ENCODE data around the gene PODN.

PODN gene

DNA sequence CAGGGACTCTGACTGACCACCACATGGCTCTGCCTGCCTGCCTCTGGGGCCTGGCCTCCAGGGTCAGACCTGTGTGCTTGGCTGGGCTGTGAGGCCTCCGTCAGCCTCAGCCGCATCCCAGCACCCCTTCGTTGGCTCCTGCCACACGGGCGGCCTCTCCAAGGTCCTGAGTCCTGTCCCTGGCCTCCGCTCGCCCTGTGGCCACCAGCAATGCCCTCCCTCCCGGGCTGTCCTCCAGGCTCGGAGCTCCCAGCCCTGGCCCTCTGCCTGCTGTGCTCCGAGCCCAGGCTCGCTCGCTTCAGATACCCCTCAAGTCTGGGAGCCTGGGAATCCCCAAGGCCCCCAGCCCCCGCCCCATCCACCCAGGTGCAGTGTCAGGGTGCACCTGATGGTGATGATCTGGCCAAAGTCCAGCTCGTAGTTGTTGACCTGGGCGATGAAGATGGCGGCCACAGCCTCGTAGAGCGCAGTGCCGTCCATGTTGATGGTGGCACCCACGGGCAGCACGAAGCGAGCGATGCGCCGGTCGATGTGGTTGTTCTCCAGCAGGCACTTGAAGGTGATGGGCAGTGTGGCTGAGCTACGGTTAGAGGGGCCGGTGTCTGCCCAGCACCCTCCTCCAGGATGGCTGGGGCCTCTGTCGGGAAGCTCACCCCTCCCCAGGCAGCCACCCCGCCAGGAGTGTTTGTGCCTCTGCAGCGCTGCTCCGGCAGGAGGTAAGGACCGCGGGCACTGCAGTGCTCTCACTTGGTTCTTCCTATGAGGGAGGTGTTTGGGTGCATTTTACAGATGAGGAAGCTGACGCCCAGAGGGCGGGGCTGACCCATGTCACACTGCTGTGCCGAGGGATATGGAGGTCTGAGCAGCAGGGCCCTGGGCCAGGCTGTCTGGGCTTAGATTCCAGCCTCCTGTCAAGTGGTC lies 28.5 kb downstream of the PODN start:
- no peak for DNase-seq (ENCODE audit: low spot score)

DNA sequence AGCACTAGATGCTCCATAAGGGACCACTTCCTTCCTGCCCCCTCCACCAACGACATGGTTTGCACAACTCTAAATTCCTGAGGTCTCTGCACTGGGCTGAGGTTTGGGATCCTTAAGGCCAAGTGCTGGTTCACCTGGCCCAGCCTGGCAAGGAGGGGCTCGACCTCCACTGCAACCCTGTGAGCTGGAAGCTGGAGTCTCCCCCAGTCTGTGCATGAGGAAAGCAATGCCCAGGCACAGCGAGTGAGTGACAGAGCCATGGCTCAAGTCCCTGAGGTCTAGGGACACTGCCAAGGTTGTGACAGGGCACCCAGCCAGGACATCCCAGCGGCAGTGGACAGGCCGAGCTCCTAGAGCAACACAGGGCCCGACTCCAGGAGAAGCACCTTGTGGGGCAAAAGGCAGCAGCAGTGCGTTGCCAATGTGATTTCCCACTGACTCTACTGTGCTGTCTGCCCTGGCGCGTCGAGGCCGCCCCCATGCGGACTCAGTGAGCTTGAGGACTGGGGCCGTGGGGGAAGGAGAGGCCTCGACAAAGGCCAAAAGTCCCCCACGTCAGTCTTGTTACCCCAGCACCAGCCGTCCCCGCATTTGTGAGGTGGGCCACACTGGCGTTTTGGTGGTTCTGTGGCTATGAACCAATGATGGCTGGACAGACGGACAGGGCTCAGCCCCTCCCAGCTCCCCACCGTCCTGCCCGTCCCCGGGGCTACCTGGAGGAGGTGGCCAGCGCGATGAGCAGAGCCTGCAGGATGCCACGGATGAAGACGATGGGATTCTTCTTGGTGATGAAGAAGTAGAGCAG lies 30.0 kb downstream of the PODN start:
- DNase-seq (ENCODE audit: low spot score), result peak; percentile 11

DNA sequence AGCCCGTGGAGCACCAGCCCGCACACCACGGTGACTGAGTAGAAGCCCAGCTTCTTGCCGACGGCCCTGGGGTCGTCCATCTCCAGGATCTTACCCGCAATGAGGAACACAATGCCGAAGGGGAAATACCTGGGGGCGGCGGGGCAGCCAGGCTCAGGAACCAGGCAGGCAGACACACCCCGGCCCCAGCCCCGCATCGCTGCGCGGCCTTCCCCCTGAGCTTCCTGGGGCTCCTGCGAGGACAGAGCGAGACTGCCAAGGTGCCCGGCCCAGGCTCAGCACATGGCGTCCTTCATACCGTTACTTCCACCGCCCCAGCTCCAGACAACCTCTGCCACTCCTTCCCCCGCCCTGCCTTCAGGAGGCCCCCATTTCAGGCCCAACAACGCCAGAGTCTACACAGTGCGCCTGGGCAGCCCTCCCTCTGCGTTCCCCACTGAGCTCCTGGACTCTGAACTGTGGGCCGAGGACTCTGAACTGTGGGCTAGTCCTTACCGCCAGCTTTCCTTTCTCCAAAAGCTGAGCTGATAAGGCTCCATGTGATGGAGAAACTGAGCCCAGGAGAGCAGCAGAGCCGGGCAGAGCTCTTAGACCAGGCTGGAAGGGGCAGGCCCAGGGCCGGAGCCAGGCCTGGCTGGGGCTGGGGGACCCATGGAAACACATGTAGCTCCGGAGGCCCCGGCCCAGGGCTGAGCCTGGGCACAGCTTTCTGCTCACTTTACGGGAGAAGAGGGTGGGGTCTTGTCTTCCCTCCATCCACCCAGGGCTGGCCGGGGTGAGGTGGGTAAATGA lies 30.8 kb downstream of the PODN start:
- DNase-seq (ENCODE audit: low spot score), result no peak

DNA sequence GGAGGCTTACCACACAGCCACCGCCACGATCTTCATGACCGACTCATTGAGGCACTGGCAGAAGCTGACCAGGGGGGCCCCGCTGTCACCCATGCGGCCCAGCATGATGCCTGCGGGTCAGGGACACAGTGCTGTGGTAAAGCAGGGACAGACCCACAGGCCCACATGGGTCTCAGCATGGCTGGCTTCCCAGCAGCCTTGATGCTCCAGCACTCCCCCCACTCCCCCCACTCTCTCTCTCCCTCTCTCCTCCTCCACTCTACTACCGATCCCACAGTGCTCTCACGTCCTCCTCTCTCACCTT lies 31.4 kb downstream of the PODN start:
- no peak for DNase-seq (ENCODE audit: low spot score)

DNA sequence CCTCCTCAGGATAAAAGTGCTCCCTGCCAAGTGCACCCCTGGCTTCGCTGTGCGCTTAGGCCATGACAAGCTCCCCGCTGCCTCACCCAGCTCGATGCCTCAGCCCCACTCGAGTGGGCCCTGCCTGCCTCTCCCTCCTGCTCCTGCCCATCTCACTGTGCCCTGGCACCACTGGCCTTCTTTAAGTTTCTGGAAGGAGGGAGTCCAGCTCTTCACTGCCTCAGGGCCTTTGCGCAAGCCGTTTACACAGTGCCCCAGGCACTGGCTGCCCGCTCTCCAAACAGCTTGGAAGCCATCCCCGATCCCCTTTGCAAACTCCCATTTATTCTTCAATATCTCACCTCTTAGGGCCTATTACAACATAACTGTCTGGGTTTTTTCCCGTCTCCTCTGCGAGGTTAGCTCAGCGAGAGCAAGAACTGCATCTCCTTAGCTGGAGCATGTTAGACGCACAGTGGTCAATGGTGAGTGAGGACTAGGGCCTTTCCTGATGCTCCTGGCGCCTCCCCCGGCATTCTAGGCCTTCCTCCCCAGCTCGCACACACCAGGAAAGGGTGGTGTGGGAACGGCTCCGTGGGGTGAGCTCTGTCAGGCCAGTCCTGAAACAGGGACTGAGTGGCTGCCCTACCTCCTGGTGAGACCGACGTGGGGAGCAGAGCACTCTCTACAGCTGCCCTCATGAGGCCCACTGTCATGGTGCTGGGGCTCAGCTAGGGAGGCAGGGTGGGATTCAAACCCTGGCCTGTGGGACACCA lies 31.9 kb downstream of the PODN start:
- DNase-seq (ENCODE audit: low spot score), result no peak

DNA sequence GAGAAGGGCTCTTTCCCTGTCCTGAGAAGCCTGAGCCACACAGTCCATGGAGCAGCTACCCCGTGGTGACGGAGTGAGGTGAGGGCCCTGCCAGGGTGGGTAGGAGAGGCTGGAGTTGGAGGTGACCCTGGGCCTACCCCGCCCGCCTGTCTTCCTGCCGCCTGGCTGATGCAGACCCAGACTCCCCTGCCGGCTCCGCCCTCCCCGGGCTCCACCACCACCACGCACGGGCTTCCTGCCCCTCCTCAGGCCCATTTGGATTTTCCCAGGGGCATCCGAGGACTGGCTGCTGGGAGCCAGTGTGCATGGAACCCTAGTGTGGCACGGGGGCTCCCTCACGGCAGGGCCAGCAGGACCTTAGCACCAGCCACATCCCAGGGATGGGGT lies 32.5 kb downstream of the PODN start:
- no peak for DNase-seq (ENCODE audit: low spot score)

DNA sequence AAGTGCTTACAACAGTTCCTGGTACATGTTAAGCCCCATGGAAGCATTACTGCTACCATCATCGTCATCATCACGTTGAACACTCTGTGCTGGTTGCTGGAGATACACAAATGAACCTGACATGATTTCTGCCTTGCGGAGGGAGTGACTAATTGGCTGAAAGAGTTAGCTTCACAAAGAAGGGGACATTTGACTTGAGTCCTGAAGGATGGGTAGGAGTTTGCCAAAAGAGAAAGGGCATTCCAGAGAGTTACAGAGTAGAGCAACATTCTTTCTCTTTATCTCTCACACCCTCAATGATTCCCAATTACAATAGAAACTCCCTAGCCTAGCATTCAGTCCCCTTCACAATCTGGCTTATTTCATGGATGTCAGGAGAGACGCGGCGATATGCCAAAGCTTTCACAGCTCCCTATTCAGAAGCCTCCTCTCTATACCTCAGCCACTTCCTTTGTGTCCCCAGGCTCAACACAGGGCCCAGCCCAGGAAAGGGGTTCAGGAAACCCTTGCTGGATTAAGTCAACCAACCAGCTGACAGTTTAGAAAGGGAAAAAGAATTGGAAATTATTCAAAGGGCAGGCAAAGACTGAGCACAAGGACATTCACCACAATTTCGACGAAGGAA lies 42.4 kb downstream of the PODN start:
- DNase-seq (ENCODE audit: low spot score), result no peak

DNA sequence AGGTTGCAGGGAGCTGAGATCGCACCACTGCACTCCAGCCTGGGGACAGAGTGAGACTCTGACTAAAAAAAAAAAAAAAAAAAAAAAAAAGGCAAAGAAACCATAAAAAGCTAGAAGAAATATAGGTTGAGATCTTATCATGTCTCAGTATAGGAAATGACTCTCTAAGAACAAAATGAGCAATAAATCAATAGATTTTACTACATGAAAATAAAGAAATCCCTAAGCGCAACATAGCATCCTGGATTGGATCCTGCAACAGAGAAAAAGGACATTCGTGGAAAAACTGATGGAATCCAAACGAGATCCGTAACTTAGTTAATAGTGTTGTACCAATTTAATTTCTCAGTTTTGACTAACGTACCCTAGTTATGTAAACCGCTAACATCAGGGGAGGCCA lies 45.1 kb downstream of the PODN start:
- DNase-seq (ENCODE audit: low spot score), result no peak

DNA sequence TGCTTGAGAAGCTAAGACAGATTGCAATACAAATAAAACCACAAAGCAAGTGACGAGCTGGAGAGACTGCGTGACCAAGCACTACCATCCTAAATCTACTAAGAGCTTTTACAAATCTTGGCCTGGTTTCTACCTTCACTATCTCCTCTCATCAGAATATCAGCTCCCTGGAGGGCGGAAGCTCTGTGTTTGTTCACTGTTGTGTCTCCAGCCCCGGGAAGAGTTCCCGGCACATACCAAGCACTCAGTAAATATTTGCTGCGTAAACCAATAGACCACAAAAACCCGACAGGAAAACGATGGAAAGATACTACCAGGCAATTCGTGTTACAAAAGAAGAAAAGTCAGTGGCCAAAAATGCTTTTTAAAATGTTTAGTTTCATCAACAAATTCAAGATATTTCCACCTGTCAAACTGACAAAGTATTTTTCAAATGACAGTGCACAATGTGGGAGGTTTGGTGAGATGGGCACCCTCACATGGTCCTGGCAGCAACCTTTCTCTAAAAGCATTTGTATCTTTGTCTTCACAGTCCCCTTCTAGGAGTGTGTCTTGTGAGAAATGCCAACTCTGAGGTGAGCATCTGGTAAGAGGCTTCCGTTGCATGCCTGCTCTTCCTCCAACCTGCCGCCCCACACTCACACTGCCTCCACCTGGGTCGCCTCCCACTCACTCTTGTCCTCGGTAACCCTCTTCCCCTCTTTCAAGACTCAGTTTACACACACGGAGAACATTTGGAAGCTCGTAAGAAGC lies 45.7 kb downstream of the PODN start:
- DNase-seq (ENCODE audit: low spot score), result no peak

DNA sequence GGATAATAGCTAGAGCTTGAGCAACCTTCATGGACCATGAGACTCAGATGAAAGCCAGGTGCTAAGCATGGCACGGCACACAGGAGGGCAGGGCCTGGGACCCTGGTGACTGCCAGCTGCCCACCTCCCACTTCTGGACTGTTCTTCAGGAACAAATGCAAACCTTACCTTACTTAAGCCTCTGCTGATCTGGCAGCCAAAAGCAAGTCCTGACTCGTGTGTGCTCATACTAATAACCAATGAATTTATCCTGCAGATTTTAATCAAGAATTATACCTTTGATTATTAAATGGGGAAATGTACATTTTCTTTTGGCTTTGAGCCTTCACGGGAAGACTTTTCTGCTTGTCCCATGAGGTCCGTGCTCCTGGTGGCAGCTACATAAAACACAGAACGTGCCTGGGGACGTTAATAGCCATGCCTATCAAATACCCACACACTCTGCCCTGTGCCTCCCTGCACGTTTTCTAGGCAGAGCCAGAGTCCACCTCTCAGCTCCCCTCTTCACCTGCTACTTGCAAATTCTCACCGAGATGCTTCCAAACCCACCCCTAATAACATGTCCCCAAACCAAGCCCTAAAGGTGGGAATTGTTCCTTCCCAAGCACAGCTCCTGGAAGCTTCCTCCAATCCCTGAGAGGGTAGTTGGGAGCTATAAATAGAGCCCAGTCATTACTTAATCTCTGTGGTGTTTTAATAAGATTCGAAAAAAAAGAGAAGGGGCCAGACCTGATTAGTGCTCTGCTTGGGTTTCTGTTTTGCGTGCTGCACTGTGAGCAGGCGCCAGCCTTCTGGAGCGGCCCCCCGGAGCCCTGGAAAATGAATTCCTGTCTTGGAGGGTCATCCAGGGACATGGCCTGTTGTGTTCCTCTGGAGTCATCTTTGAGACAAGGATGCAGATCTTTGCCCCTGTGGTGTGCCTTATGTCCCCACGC lies 46.9 kb downstream of the PODN start:
- DNase-seq (ENCODE audit: low spot score), result no peak

DNA sequence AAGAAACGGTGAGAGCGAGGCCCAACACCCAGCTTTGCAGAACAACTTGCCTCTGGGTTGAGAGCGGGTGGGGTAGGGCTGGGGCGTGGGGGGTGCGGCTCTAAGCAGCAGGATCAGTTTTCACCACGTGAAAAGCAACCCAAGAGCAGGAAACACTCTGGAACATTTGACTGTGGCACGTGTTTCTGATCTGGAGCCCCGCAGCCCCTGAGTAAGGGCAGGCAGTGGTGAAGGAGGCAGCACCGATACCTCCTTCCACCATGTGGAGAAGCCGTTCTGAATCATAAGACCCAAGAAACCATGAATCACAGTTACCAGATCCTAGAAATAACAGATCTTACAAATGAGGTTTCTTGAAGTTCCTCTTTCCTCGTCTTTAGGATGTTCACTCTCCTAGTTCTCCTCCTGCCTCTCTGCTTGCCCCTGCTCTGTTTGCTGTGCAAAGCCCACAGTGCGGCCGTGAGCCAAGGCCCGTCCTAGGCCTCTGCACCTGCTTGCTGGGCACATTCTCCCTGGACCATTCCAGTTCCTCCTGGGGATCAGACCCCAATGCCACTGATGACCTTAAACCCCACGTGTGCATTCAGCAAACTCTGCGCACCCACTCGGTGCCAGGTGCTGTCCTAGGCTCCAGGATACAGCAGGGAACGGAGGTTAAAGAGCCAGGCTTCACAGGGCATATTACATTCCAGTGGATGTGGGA lies 48.5 kb downstream of the PODN start:
- no peak for DNase-seq (ENCODE audit: low spot score)

DNA sequence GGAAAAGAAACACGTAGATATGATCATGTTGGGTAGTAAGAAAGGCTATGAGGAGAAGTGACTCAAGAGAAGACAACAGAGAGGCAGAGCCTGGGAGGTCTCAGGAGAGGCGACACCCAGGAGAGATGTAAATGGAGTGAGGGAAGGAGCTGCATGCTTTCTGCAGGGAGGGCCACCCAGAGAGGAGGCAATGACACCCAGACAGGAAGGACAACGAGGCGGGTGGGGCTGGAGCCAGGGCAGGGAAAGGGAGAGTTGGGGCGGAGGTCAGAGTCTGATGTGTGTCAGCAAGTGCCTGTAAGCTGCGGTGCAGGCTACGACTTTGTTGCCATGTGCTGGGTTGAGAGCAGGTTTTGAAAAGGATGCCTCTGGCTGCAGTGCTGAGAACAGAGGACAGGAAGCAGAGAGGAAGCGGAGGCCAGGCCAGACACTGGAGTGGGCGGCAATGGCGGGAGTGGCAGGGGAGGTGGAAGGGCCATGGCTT lies 49.1 kb downstream of the PODN start:
- DNase-seq (ENCODE audit: low spot score), result no peak

DNA sequence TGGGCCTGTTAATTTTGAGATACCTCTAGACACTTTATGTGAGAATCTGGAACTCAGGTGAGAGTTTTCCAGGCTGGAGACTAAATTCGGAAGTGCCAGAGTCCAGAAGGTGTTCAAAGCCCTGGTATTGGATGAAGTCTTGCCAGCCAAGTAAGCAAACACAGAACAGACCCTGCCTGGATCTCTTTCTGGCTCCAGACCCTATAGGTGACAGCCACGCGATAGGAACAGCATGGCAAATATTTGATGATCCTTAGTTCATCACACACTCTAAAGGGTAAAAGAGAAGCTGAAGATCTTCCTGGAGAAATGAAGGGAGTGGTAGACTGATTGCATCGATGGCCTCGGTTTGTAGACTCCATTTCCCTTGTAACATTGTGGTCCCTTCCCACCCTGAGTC lies 49.7 kb downstream of the PODN start:
- no peak for DNase-seq (ENCODE audit: low spot score)

DNA sequence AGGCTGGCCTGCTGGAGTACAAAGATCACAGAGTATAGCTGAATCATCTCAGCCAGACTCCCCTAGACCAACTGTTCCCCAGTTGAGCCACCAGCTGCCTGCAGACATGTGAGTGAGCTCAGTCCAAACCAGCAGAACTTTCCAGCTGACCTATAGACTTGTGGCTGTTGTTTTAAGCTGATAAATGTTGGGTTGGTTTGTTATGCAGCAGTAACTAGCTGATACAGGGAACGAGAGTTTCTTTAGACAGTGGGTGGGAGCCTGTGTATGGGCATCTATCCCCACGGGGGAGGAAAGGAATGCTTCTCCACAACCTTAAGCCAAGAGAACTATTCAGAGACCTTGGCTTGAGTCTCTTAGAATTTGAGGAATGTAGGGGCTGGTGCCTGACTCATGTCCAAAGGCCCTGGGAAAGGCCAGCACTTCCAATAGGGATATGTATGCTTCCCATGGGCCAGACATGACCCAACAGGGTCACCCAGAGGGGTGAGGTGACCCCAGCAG lies 50.3 kb downstream of the PODN start:
- DNase-seq (ENCODE audit: low spot score), result no peak

DNA sequence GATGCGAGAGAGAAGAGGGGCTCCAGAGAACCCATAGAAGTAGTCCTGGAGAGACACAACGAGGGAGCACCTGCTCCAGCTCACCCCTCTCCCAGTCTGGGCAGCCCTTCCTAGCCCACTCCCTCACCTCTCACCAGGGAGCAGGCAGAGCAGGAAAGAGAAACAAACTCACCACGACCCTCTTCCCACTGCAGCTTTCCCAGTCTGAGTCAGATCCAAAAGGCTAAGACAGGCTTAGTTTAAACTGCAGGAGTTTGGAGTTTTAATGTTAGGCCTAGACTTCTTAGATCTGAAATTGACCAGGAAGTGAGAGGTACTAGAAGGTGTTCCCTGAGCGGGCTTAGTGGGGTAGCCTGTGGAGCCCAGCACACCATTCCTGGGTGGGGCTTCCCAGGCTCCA lies 50.8 kb downstream of the PODN start:
- DNase-seq (ENCODE audit: low spot score), result no peak

DNA sequence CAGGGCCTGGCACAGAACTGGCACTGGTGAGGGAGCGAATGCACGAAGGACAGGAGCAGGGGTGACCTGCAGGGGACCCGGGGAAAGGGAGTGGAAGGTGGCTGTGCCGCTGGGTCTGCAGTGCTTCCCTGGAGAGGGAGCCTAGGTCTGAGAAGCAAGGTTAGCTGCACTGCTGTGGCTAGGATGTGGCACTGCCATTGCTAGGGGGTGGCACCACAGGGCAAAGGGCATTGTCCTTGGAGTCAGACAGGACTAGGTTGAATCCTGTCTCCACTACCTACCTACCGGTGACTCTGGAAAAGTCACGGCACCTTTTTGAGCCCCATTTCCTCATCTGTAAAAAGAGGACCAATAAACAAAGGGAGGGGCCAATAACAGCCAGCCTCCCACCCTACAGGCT lies 52.1 kb downstream of the PODN start:
- DNase-seq (ENCODE audit: low spot score), result no peak

DNA sequence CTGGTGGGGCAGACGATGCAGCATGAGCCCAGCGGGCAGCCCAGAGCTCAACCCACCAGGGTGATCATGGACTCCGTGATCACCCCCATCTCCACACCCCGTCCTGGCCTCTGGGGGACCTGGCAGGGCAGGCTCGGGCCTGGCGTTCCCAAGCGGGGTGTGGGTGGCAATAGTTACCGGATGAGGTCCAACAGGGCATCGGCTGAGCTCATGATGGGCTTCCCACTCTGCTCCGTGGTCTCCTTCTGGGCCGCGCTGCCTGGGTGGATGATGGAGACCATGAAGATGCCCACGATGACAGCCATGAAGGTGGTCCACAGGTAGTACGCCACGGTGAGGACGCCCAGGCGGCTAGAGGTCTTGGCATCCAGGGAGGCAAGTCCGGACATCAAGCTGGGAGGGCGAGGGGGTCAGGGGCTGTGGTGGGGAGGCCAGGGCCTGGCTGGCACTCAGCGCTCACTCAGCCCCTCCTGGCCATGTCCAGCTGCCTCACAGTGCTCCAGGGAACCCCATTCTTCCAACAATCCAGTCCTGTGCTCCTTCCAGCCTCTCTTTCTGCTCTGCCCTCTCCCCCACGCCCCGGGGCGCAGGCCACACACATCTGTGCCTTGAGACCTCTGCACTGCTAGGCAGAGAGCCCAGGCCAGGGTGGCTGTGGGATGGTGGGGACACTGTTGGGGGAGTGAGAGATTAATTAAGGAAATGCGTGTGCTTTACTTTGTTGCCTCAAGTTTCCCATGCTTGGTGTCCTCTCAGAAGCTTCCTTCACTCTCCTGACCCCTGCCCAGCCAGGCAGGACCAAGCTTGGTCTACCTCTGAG lies 52.8 kb downstream of the PODN start:
- DNase-seq (ENCODE audit: low spot score), result no peak
